GM12878 (cell line): ENCODE results near the gene MMP11. TPM values are rescaled to one million over a fixed set of nuclear protein-coding genes. Genes with fewer than 3 reads are reported as not detected.

ENCODE experiments used
- ATAC-seq: fragments of 200-7000 bp; cut with Tn5 transposase; 3 replicates; pipeline ENCODE4 v1.9.1; 2020; ENCODE audit warnings: mild to moderate bottlenecking, moderate library complexity
- BruUV-seq: library from RNA; stranded (reverse); fragments of 400-500 nt; replicated peaks from 2 replicates; lab custom pipeline; 2021; lab: Mats Ljungman, UMichigan
- CTCF ChIA-PET: fragments of 300-600 bp; sonication (Branson Sonifier 250); formaldehyde crosslinking; extraction: SDS; loops from one replicate; lab custom pipeline; 2021; ENCODE audit warnings: inconsistent platforms; lab: Yijun Ruan, JAX
- POLR2A ChIA-PET: fragments of 350-600 bp; formaldehyde crosslinking; extraction: SDS; loops from one replicate; lab custom pipeline; 2021; ENCODE audit warnings: inconsistent platforms; lab: Charles Lee
- RAD21 ChIA-PET: fragments of 300-600 bp; sonication (Branson Sonifier 250); formaldehyde crosslinking; loops from one replicate; lab custom pipeline; 2023; ENCODE audit warnings: antibody characterized with exemption; ENCODE audit not compliant: unreplicated experiment; lab: Charles Lee
- SMC1A ChIA-PET: fragments of 300-600 bp; sonication (Branson Sonifier 250); formaldehyde crosslinking; loops from one replicate; lab custom pipeline; 2023; ENCODE audit not compliant: unreplicated experiment, uncharacterized antibody; lab: Charles Lee
- DNase-seq: peaks from one replicate; pipeline ENCODE4 v3.0.0-alpha.2; 2011; ENCODE audit warnings: low read depth, low spot score
- FAIRE-seq: peaks from 3 replicates; lab custom pipeline; 2011; peaks lifted over from hg19 to GRCh38; lab: Jason Lieb, UNC
- H2AFZ ChIP-seq: 2 replicates; pipeline ENCODE4 v1.6.0; 2011; ENCODE audit warnings: low read depth, low read length, control low read depth; ENCODE audit not compliant: control insufficient read depth
- H3K27ac ChIP-seq: 2 replicates; pipeline ENCODE4 v1.5.1; 2011; ENCODE audit warnings: control low read depth; ENCODE audit not compliant: control insufficient read depth, insufficient read depth
- H3K27me3 ChIP-seq, 2 experiments: replicated peaks in 1 of 2; 2 replicates each; pipeline versions ENCODE4 v1.6.0 to v1.6.1; 2011; ENCODE audit warnings: low read length in 1 of 2; ENCODE audit not compliant: control insufficient read depth in 2 of 2, insufficient read depth in 2 of 2
- H3K36me3 ChIP-seq, 2 experiments: 2 replicates each; pipeline ENCODE4 v1.5.1; 2011; ENCODE audit warnings: low read length in 1 of 2; ENCODE audit not compliant: control insufficient read depth in 2 of 2, insufficient read depth in 2 of 2
- H3K4me1 ChIP-seq: 2 replicates; pipeline ENCODE4 v1.6.1; 2011; ENCODE audit warnings: mild to moderate bottlenecking, low read length, moderate library complexity, mixed read lengths; ENCODE audit not compliant: control insufficient read depth, insufficient read depth
- H3K4me2 ChIP-seq: 2 replicates; pipeline ENCODE4 v1.6.0; 2011; ENCODE audit warnings: control low read depth; ENCODE audit not compliant: control insufficient read depth, insufficient read depth
- H3K4me3 ChIP-seq: fragments of 200-600 bp; sonication (generic); 2 replicates; pipeline ENCODE4 v1.5.1; 2016
- H3K79me2 ChIP-seq: 2 replicates; pipeline ENCODE4 v1.6.0; 2011; ENCODE audit warnings: low read length; ENCODE audit not compliant: control insufficient read depth, insufficient read depth
- H3K9ac ChIP-seq: 2 replicates; pipeline ENCODE4 v1.8.0; 2011; ENCODE audit warnings: low read length, control low read depth, mixed read lengths; ENCODE audit not compliant: control insufficient read depth, insufficient read depth
- H3K9me3 ChIP-seq: replicated peaks from 3 replicates; pipeline ENCODE4 v1.5.1; 2011; ENCODE audit warnings: mild to moderate bottlenecking, low read length; ENCODE audit not compliant: control insufficient read depth, insufficient read depth
- H4K20me1 ChIP-seq: 2 replicates; pipeline ENCODE4 v1.6.0; 2011; ENCODE audit not compliant: control insufficient read depth, insufficient read depth
- ATF7 ChIP-seq: fragments of 450-650 bp; IDR thresholded peaks from 2 replicates; pipeline ENCODE4 v1.6.1; 2016; ENCODE audit warnings: low read depth, mild to moderate bottlenecking
- BHLHE40 ChIP-seq, 2 experiments: fragments of 450-650 bp in 1 of 2; IDR thresholded peaks; 2 replicates each; pipeline ENCODE4 v1.6.1; 2011 to 2017; ENCODE audit warnings: low read depth in 2 of 2, borderline replicate concordance in 1 of 2, improper control_type of control experiment in 1 of 2, low read length in 1 of 2, mild to moderate bottlenecking in 1 of 2
- E4F1 ChIP-seq: fragments of 450-650 bp; IDR thresholded peaks from 2 replicates; pipeline ENCODE4 v1.6.1; 2018; ENCODE audit warnings: borderline replicate concordance, mild to moderate bottlenecking; ENCODE audit not compliant: partially characterized antibody
- IKZF2 ChIP-seq, 2 experiments: fragments of 450-650 bp; IDR thresholded peaks; 2 replicates each; pipeline ENCODE4 v1.6.1; 2017; ENCODE audit warnings: mild to moderate bottlenecking in 2 of 2, moderate library complexity in 2 of 2
- MEF2A ChIP-seq: IDR thresholded peaks from 2 replicates; pipeline ENCODE4 v1.6.1; 2011; ENCODE audit warnings: low read depth, mild to moderate bottlenecking, low read length, moderate library complexity; ENCODE audit not compliant: insufficient read depth
- POLR2AphosphoS2 ChIP-seq: IDR thresholded peaks from 2 replicates; pipeline ENCODE4 v1.6.1; 2011; ENCODE audit warnings: low read depth, mild to moderate bottlenecking, low read length, improper control_type of control experiment, moderate library complexity
- RELB ChIP-seq: fragments of 450-650 bp; IDR thresholded peaks from 2 replicates; pipeline ENCODE4 v1.6.1; 2017; ENCODE audit warnings: low read depth, mild to moderate bottlenecking, moderate library complexity
- SIN3A ChIP-seq: IDR thresholded peaks from 2 replicates; pipeline ENCODE4 v1.6.1; 2012; ENCODE audit warnings: low read depth, low read length, improper control_type of control experiment
- SMAD5 ChIP-seq: IDR thresholded peaks from 2 replicates; pipeline ENCODE4 v1.6.1; 2016; ENCODE audit warnings: antibody characterized with exemption, low read depth
- SMARCA5 ChIP-seq: fragments of 450-650 bp; IDR thresholded peaks from 2 replicates; pipeline ENCODE4 v1.6.1; 2017; ENCODE audit warnings: mild to moderate bottlenecking
- SP1 ChIP-seq: IDR thresholded peaks from one replicate; pipeline ENCODE4 v1.6.1; 2011; ENCODE audit warnings: low read depth, low read length
- SREBF1 ChIP-seq: IDR thresholded peaks from 2 replicates; pipeline ENCODE4 v1.6.1; 2012; ENCODE audit warnings: mild to moderate bottlenecking, low read length
- TCF12 ChIP-seq: IDR thresholded peaks from 2 replicates; pipeline ENCODE4 v1.6.1; 2011; ENCODE audit warnings: low read depth, mild to moderate bottlenecking, low read length
- USF1 ChIP-seq: IDR thresholded peaks from 2 replicates; pipeline ENCODE4 v1.6.1; 2011; ENCODE audit warnings: borderline replicate concordance, low read depth, mild to moderate bottlenecking, moderate library complexity, mixed read lengths, low read length; ENCODE audit not compliant: insufficient read depth; ENCODE audit errors: extremely low read length
- YBX1 ChIP-seq: fragments of 450-650 bp; IDR thresholded peaks from 2 replicates; pipeline ENCODE4 v1.6.1; 2016; ENCODE audit warnings: antibody characterized with exemption
- ZNF207 ChIP-seq: fragments of 450-650 bp; IDR thresholded peaks from 2 replicates; pipeline ENCODE4 v1.6.1; 2014; ENCODE audit warnings: antibody characterized with exemption, mild to moderate bottlenecking, borderline replicate concordance
- ZNF217 ChIP-seq: fragments of 450-650 bp; IDR thresholded peaks from 2 replicates; pipeline ENCODE4 v1.6.1; 2017; ENCODE audit warnings: antibody characterized with exemption, mild to moderate bottlenecking
- WGBS: methylation state at CpG from one replicate; pipeline ENCODE4 v1.1.6; 2016; ENCODE audit warnings: low lambda C conversion rate; ENCODE audit not compliant: insufficient replicate concordance, insufficient coverage; ENCODE audit errors: missing lambda C conversion rate; 5-methylcytosine and 5-hydroxymethylcytosine counted together
- in situ Hi-C: fragments of 300-500 bp; cut with MboI; formaldehyde crosslinking; loops from 9 replicates; pipeline ENCODE4 v1.14.3; 2018; ENCODE audit warnings: mixed read lengths
- intact Hi-C: fragments of 100-400 bp; cut with micrococcal nuclease; formaldehyde crosslinking; loops from one replicate; pipeline ENCODE4 v1.14.2; 2022; ENCODE audit not compliant: unreplicated experiment
- polyA plus RNA-seq, 11 experiments: library from polyadenylated mRNA; depleted of rRNA in 4 of 11; unstranded in 6 of 11; stranded (reverse) in 5 of 11; fragments of >200 nt; fragmentation: Nextera tagmentation in 4 of 11; fragmentation: Illumina TruSeq in 1 of 11; extraction: Ambion mirVana in 4 of 11; extraction: Trizol in 1 of 11; gene quantifications; 1 replicate in 1 of 11; 2 replicates in 10 of 11; pipeline versions ENCODE4 v1.2.1 to v1.2.3, GENCODE V29; 2011 to 2016; ENCODE audit warnings: inconsistent platforms in 2 of 11, missing spikeins in 2 of 11, low read depth in 1 of 11
- total RNA-seq, 4 experiments: library from RNA; depleted of rRNA in 3 of 4; stranded (reverse); fragments of >200 nt in 3 of 4; fragmentation: Illumina TruSeq in 1 of 4; extraction: Trizol in 1 of 4; gene quantifications; 2 replicates each; pipeline versions ENCODE4 v1.2.1 to v1.2.3, GENCODE V29; 2013 to 2021

Gene MMP11
- total and polyA plus RNA-seq, 10 of the 15 experiments (the other 5 are each of a cell fraction or from before 2014, with no cell fraction given): 0.03 to 1.1 (median 0.31) TPM; not detected in 2

GRCh38 chr22:23786752-23787599, 14.3 kb downstream of the MMP11 start, which contains the start of gene SMARCB1 (continued):
- TF ChIP-seq ZNF217: no peak
- no peak for TF ChIP-seq TCF12
- TF ChIP-seq SMAD5: no peak
- TF ChIP-seq SP1: peak; percentile 5
- 0 out of 2 replicates have a peak, but pooled peaks have one; percentile 61 for TF ChIP-seq ZNF207
- no peak for TF ChIP-seq POLR2AphosphoS2
- peak in 1 of 2 experiments; percentile 24; a peak in 1 of 4 replicates for TF ChIP-seq IKZF2 (IDR thresholded peaks at IDR 0.05)
- TF ChIP-seq YBX1: no peak
- no peak for TF ChIP-seq USF1
- TF ChIP-seq SIN3A: no peak; the same call in 1 of the 2 replicates

- H3K4me1 ChIP-seq: peaks cover 11% of the 10 kb centered on the region
- BruUV-seq: no TSS peak
- peak overlapping the region; percentile 99 for H3K9ac ChIP-seq
- H3K4me3 ChIP-seq: peak overlapping the region; percentile 73
- ChIA-PET RAD21 (interaction anchor here (0.6 kb wide), 2 partner anchors 62 to 615 kb away, joined by 3 read pairs; no protein-coding TSS in a partner anchor), SMC1A (interaction anchor here (1.0 to 2.5 kb wide), 7 partner anchors 10 to 70 kb away, joined by 3 to 13 read pairs (median 4); partner anchors contain the start of gene SLC2A11), CTCF (interaction anchor here (0.9 to 2.8 kb wide), 3 partner anchors 11 to 17 kb away, joined by 3 to 11 read pairs (median 3); no protein-coding TSS in a partner anchor), POLR2A (interaction anchor here (0.7 to 2.5 kb wide), 3 partner anchors 13 to 59 kb away, joined by 3 to 8 read pairs (median 5); partner anchors contain the start of gene CHCHD10)
- peak overlapping the region; percentile 98 for H3K27ac ChIP-seq
- DNase-seq (no peak), ATAC-seq (peak; percentile 48), FAIRE-seq (no peak)
- in situ Hi-C loops (no loop called here), intact Hi-C loops (loop anchor here (2.0 kb wide), 1 partner anchor 17 kb away; no protein-coding TSS in a partner anchor)
- whole genome bisulfite sequencing: 1% methylated on average over 5 of the region's 5 CpGs
- H4K20me1 ChIP-seq: 0 out of 2 replicates have a peak, but pooled peaks cover 4% of the 10 kb centered on the region
- H3K9me3 ChIP-seq: no peaks in the 10 kb centered on the region
- peaks cover 8 to 12% of the 10 kb centered on the region in 2 experiments; a peak in 3 of 4 replicates for H3K36me3 ChIP-seq
- peaks cover 50% of the 10 kb centered on the region for H3K79me2 ChIP-seq
- H3K4me2 ChIP-seq: peak overlapping the region; percentile 78
- H3K27me3 ChIP-seq: no peaks in the 10 kb centered on the region
- peak overlapping the region; percentile 16 for H2AFZ ChIP-seq
- TF ChIP-seq SREBF1 (0 out of 2 replicates have a peak, but pooled peaks have one; percentile 65), ATF7 (no peak), BHLHE40 (IDR thresholded peaks at IDR 0.05; ENCODE audit: borderline replicate concordance in 1 of 2, low read depth in 2 of 2, low read length in 1 of 2) (peak in 1 of 2 experiments; percentile 83; a peak in 1 of 4 replicates), E4F1 (no peak), SMARCA5 (no peak), MEF2A (no peak), SP1 (peak; percentile 9), RELB (peak; percentile 97; the same call in 1 of the 2 replicates)
These were observed 14.9 kb downstream of the MMP11 start for GRCh38 chr22:23787600-23787896.
